Thoracic aorta (tissue), 2 donors: Measurements from ENCODE around the gene PQBP1. TPM values are rescaled to one million over a fixed set of nuclear protein-coding genes. Genes with fewer than 3 reads are reported as not detected.

ENCODE experiments used
- ATAC-seq: fragments of 150-250 bp; one replicate; pipeline ENCODE4 v1.8.0; 2017; ENCODE audit warnings: low read depth; ENCODE audit not compliant: insufficient number of reproducible peaks, low FRiP score
- DNase-seq: peaks from one replicate; pipeline ENCODE4 v3.0.0-alpha.2; 2020; ENCODE audit warnings: low spot score
- H3K27ac ChIP-seq, 2 donors: fragments of 200-600 bp; sonication (generic); 1 replicate in 1 of 2; 2 replicates in 1 of 2; pipeline ENCODE4 v1.5.1; 2016; ENCODE audit warnings: mild to moderate bottlenecking in 2 of 2, moderate library complexity in 2 of 2
- H3K27me3 ChIP-seq: fragments of 200-600 bp; sonication (generic); replicated peaks from 2 replicates; pipeline ENCODE4 v1.6.0; 2016; ENCODE audit warnings: mild to moderate bottlenecking; ENCODE audit not compliant: insufficient read depth
- H3K36me3 ChIP-seq: fragments of 200-600 bp; sonication (generic); one replicate; pipeline ENCODE4 v1.5.1; 2016
- H3K4me1 ChIP-seq, 2 donors: fragments of 200-600 bp; sonication (generic); 1 replicate in 1 of 2; 2 replicates in 1 of 2; pipeline versions ENCODE4 v1.5.1 to v1.6.0; 2016; ENCODE audit warnings: low read depth in 2 of 2, mild to moderate bottlenecking in 1 of 2; ENCODE audit not compliant: control insufficient read depth in 1 of 2
- H3K4me3 ChIP-seq: fragments of 200-600 bp; sonication (generic); 2 replicates; pipeline ENCODE4 v1.5.1; 2016; ENCODE audit warnings: mild to moderate bottlenecking
- H3K9me3 ChIP-seq: fragments of 200-600 bp; sonication (generic); 2 replicates; pipeline ENCODE4 v1.5.1; 2016
- CTCF ChIP-seq: fragments of 200-600 bp; sonication (generic); IDR thresholded peaks from one replicate; pipeline ENCODE4 v1.5.1; 2019; ENCODE audit warnings: antibody characterized with exemption
- total RNA-seq, 2 donors: library from RNA; depleted of rRNA; stranded (reverse); fragments of >200 nt; gene quantifications; one replicate each; pipeline versions ENCODE4 v1.1.0 to v1.2.3, GENCODE V29; 2016

PQBP1 gene
- total RNA-seq, 2 donors from 2014 or later: 37.5 to 60.2 TPM

DNA sequence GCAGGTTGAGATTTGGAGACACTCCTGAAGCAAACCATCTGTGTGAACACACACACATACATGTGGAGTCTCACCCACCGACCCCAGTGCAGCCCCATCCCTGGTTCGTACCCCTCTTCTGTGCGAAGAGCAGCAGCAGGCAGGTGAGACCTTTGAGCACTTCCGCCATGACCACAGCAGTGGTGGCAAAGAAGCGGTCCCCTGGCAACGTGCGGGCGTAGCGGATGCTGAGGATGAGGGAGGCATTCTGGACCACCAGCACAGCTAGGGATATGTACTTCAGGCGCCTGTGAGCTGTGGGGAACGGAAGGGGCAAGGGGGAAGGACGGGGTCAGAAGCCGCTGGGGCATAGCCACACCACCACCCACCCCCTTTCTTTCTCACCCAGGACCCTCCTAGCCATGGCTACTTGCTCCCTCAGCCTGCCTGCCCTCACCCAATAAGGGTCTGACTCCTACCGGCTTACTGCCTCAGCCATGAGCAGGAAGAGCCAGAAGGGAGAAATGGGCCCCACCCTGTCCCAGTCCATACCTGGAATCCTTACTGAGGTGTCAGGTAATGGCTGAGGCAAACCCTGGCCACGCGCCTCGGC lies 12.1 kb downstream of the PQBP1 start:
- no peaks in the 10 kb centered on the region for H3K9me3 ChIP-seq
- no peak for ATAC-seq
- no peaks in the 10 kb centered on the region for H3K4me1 ChIP-seq
- no peaks in the 10 kb centered on the region for H3K27me3 ChIP-seq
- TF ChIP-seq CTCF: no peak
- H3K36me3 ChIP-seq: no peaks in the 10 kb centered on the region
- no peak for DNase-seq
- no peak overlapping the region for H3K4me3 ChIP-seq
- H3K27ac ChIP-seq: no peak overlapping the region

- ATAC-seq: no peak
- Histone ChIP-seq H3K4me3 (peak overlapping the region; percentile 84), H3K36me3 (no peaks in the 10 kb centered on the region), H3K27ac (peak overlapping the region in 1 of 2 donors; percentile 77), H3K9me3 (no peaks in the 10 kb centered on the region), H3K27me3 (no peaks in the 10 kb centered on the region), H3K4me1 (no peaks in the 10 kb centered on the region)
- DNase-seq: no peak
- TF ChIP-seq CTCF: no peak
Observed at GRCh38 chrX:48910926-48911411, 13.2 kb downstream of the PQBP1 start.

DNA sequence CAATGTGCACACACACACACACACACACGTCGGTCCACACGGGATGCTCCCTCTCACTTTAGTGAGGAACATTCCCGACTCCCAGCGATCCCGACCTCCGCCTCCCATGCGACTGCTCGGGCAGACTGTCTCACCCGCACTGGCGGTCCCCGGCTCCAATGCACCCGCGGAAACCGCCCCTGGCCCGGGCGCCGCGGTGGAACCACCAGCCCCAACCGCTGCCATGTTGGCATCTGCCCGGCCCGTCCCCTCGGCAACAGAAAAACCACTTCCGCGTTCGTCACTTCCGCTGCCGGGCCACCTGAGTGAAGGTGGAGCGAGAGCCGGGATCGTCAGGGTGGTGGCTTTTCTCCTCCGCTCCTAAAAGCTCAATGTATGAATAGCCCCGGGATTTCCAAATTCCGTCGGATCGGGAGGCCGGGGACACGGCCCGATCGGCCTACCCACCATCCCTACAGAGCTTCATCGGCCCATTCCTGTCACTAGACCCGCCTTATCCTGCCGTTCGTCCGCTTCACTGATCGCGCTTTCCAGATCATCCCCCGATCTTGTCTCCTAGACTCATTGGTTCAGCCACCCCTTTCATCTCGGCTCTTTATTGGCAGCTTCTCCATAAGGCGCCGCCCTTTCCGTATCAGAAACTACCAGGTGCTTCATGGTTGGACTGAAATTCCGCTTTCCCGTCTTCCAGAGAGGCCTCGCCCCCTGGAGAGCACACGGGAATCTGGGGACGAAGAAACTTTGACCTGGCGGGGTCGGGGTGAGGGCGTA lies 13.9 kb downstream of the PQBP1 start, which contains the start of gene SLC35A2:
Gene SLC35A2, minus strand, starts transcription at position 235 of the 771 bp plus-strand sequence. Its CDS starts 10 bp downstream, at position 225.
- TF ChIP-seq CTCF: no peak

DNA sequence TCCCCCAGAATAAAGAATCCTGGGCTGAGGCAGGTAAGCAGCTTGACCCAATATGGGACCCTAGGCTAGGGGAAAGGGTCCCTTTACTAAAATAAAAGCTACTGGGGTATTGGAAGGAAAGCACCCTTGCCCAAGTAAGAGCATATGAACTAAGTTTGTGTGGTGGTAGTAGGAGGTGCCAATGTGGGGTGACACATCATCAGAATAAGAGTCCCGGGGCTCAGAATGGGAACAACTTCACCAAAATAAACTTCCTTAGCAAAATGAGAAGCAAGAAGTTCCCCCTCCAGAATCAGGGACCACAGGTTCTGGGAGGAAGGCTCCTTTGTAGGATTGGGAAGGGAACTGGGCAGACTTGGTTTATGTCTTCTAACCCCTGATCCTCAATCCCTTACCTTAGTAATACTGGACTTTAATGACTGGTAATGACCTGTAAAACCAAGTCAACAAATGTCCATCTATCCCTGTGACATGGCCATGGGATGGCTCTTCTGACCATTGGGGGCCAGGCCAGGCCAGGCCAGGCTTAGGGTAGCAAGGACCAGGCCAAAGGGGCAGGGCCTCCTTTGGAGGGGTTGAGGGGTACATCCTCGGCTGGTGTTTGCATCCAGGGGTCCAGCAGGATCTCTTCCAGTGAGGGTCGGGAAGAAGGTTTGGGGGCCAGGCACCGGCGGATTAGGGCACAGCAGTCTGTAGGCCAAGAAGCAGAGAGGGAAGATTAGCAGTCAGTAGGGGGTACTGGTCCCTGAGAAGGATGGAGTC lies 16.1 kb downstream of the PQBP1 start:
- H3K4me1 ChIP-seq: peaks cover 0 to 5% of the 10 kb centered on the region in 2 donors
- no peaks in the 10 kb centered on the region for H3K27me3 ChIP-seq
- H3K27ac ChIP-seq: no peak overlapping the region
- H3K4me3 ChIP-seq: no peak overlapping the region
- no peak for TF ChIP-seq CTCF
- ATAC-seq: no peak
- no peak for DNase-seq
- H3K36me3 ChIP-seq: no peaks in the 10 kb centered on the region
- H3K9me3 ChIP-seq: no peaks in the 10 kb centered on the region

More for the DNA sequence above, 13.9 kb downstream of the PQBP1 start, which contains the start of gene SLC35A2:
- Histone ChIP-seq H3K27me3 (no peaks in the 10 kb centered on the region), H3K4me1 (no peaks in the 10 kb centered on the region), H3K9me3 (no peaks in the 10 kb centered on the region), H3K4me3 (peak within 1 kb of the TSS; percentile 84), H3K36me3 (no peaks in the 10 kb centered on the region), H3K27ac (peak within 1 kb of the TSS; percentile 61 to 77)
- DNase-seq (no peak), ATAC-seq (no peak)
